Heart left ventricle (tissue), 16 donors: Measurements from ENCODE around the gene IFI30. TPM values are rescaled to one million over a fixed set of nuclear protein-coding genes. Genes with fewer than 3 reads are reported as not detected.
A peak's percentile ranks its signal among the peaks of the same experiment; 100 is the strongest.

ENCODE experiments used
- ATAC-seq, 4 donors: fragments of 200-7000 bp; cut with Tn5 transposase; one replicate each; pipeline ENCODE4 v1.9.1; 2020 to 2022; ENCODE audit warnings: moderate library complexity in 4 of 4, mild to moderate bottlenecking in 3 of 4, moderate number of reproducible peaks in 1 of 4
- DNase-seq, 5 donors: peaks; one replicate each; pipeline ENCODE4 v3.0.0-alpha.2; 2020
- H3K27ac ChIP-seq, 12 donors: fragments of 200-600 bp; sonication (generic) in 4 of 12; one replicate each; pipeline versions ENCODE4 v1.5.0 to v1.8.0; 2016 to 2022; ENCODE audit warnings: mild to moderate bottlenecking in 2 of 12
- H3K27me3 ChIP-seq, 9 donors: fragments of 200-600 bp; sonication (generic) in 2 of 9; one replicate each; pipeline versions ENCODE4 v1.5.1 to v1.8.0; 2016 to 2022; ENCODE audit warnings: mild to moderate bottlenecking in 3 of 9
- H3K36me3 ChIP-seq, 9 donors: fragments of 200-600 bp; sonication (generic) in 2 of 9; one replicate each; pipeline versions ENCODE4 v1.5.0 to v1.8.0; 2018 to 2022; ENCODE audit warnings: mild to moderate bottlenecking in 2 of 9
- H3K4me1 ChIP-seq, 12 donors: fragments of 200-600 bp; sonication (generic) in 4 of 12; one replicate each; pipeline versions ENCODE4 v1.5.0 to v1.8.0; 2016 to 2022; ENCODE audit warnings: mild to moderate bottlenecking in 3 of 12
- H3K4me3 ChIP-seq, 12 donors: fragments of 200-600 bp; sonication (generic) in 4 of 12; one replicate each; pipeline versions ENCODE4 v1.5.0 to v1.8.0; 2017 to 2022; ENCODE audit warnings: mild to moderate bottlenecking in 9 of 12, moderate library complexity in 4 of 12
- H3K9me3 ChIP-seq, 12 donors: fragments of 200-600 bp; sonication (generic) in 4 of 12; one replicate each; pipeline versions ENCODE4 v1.5.0 to v1.8.0; 2016 to 2022; ENCODE audit warnings: mild to moderate bottlenecking in 1 of 12
- CTCF ChIP-seq, 12 donors: fragments of 200-600 bp; sonication (generic) in 4 of 12; IDR thresholded peaks; one replicate each; pipeline versions ENCODE4 v1.5.0 to v1.8.0; 2018 to 2022; ENCODE audit warnings: antibody characterized with exemption in 12 of 12, mild to moderate bottlenecking in 5 of 12
- POLR2A ChIP-seq, 2 donors: fragments of 450-650 bp; IDR thresholded peaks; one replicate each; pipeline ENCODE4 v1.6.1; 2017; ENCODE audit warnings: antibody characterized with exemption in 2 of 2, mild to moderate bottlenecking in 2 of 2, moderate library complexity in 2 of 2
- WGBS, 4 donors: extraction: QIAGEN DNeasy Blood & Tissue Kit in 2 of 4; methylation state at CpG; one replicate each; pipeline versions ENCODE4 v1.1.5 to v1.1.7; 2013 to 2018; 5-methylcytosine and 5-hydroxymethylcytosine counted together
- intact Hi-C, 10 donors: fragments of 100-400 bp; cut with DNase I; formaldehyde crosslinking; loops; one replicate each; pipeline versions ENCODE4 v1.11.1 to v1.14.2; 2022
- polyA plus RNA-seq, 2 donors: library from polyadenylated mRNA; stranded (reverse); fragments of 200-250 nt; gene quantifications; one replicate each; pipeline ENCODE4 v1.2.3, GENCODE V29; 2013
- total RNA-seq, 9 donors: library from RNA; depleted of rRNA in 2 of 9; stranded (reverse); fragments of >200 nt in 2 of 9; fragmentation: NEBNext Ultra II Directional in 3 of 9; extraction: Animal tissue kit (Norgen Biotek cat#: 25700) in 3 of 9; gene quantifications; one replicate each; pipeline versions ENCODE4 v1.1.0 to v1.2.4, GENCODE V29; 2016 to 2023
- donor health status: ischemic (EF 13 %, LVEDD 7.1; RV severe dilation, severe dysfunction).
- donor health status: healthy with polysubstance abuse.
- donor health status: DM: no; HTN: yes; CAD: no.
- donor health status: DM: no; HTN: no; CAD: no.
- donor health status: ischemic (EF 25% LVEDD 6.9; RV normal size, moderate dysfunction).
- donor health status: ischemic (EF 25% LVEDD 5.7; RV mildly dilated, moderate dysfunction).
- donor health status: healthy.
- donor health status: DM: yes; HTN: yes; CAD: no.
- donor health status: ischemic (EF 35%, LVEDD 5.7; RV mildly dilated, moderate dysfunction).
- donor health status: nonischemic (EF 11% LVEDD 7.7; RV severe dilation, severe dysfunction).
- donor health status: DM: yes; HTN: yes; CAD: no.
- donor health status: PGD.
- donor health status: ischemic (EF 29% LVEDD 5.4; RV normal size, mild dysfunction).
- donor health status: nonischemic (EF 23%, LVEDD 6.1; RV moderate dilation, normal function).

IFI30 gene
- total and polyA plus RNA-seq, 11 donors = 8.9 to 455 (median 15.2) TPM

- ATAC-seq = no peak
- Histone ChIP-seq H3K9me3 (no peaks in the 10 kb centered on the region), H3K27me3 (no peaks in the 10 kb centered on the region), H3K27ac (peak overlapping the region in 7 of 12 donors; percentile 20 to 91 (median 85)), H3K4me3 (no peak overlapping the region), H3K36me3 (peaks cover 0 to 11% (median 0%) of the 10 kb centered on the region in 9 donors), H3K4me1 (peaks cover 8 to 56% (median 35%) of the 10 kb centered on the region in 12 donors)
- DNase-seq = peak in 1 of 5 donors; percentile 34
- intact Hi-C loops = loop anchor here in 2 of 10 donors (5.0 to 10.0 kb wide), 2 partner anchors 43 to 151 kb away; partner anchors contain the start of gene ARRDC2 (in 1 of the 2)
- 94 to 96% (median 96%) methylated on average over 13 to 43 of the region's 43 CpGs for WGBS, 4 donors
- TF ChIP-seq POLR2A (IDR thresholded peaks at IDR 0.05) (no peak), CTCF (IDR thresholded peaks at IDR 0.05) (no peak)
These were observed 18.2 kb upstream of the IFI30 start for GRCh38 chr19:18155095-18156087.

- Histone ChIP-seq H3K9me3 (no peaks in the 10 kb centered on the region), H3K4me1 (peaks cover 8 to 64% (median 41%) of the 10 kb centered on the region in 12 donors), H3K36me3 (peaks cover 0 to 11% (median 0%) of the 10 kb centered on the region in 9 donors), H3K27ac (peak overlapping the region; percentile 47 to 91 (median 76)), H3K27me3 (no peaks in the 10 kb centered on the region), H3K4me3 (no peak overlapping the region)
- 93 to 98% (median 95%) methylated on average over 5 to 6 of the region's 6 CpGs for WGBS, 4 donors
- no peak for TF ChIP-seq CTCF (IDR thresholded peaks at IDR 0.05)
- TF ChIP-seq POLR2A (IDR thresholded peaks at IDR 0.05) = no peak
- intact Hi-C loops = loop anchor here in 2 of 10 donors (5.0 to 10.0 kb wide), 2 partner anchors 44 to 151 kb away; partner anchors contain the start of gene ARRDC2 (in 1 of the 2)
- ATAC-seq (no peak), DNase-seq (no peak)
These were observed 17.3 kb upstream of the IFI30 start for GRCh38 chr19:18156268-18156667.

GRCh38 chr19:18156841-18157464 lies 16.7 kb upstream of the IFI30 start:
- no peak for TF ChIP-seq CTCF (IDR thresholded peaks at IDR 0.05)
- TF ChIP-seq POLR2A (IDR thresholded peaks at IDR 0.05) = no peak
- Histone ChIP-seq H3K4me3 (no peak overlapping the region), H3K27me3 (no peaks in the 10 kb centered on the region), H3K36me3 (peaks cover 0 to 13% (median 2%) of the 10 kb centered on the region in 9 donors), H3K27ac (peak overlapping the region; percentile 47 to 91 (median 76)), H3K9me3 (no peaks in the 10 kb centered on the region), H3K4me1 (peaks cover 8 to 64% (median 41%) of the 10 kb centered on the region in 12 donors)
- ATAC-seq = peak; percentile 32 to 62 (median 40)
- intact Hi-C loops = loop anchor here in 2 of 10 donors (1.0 to 10.0 kb wide), 3 partner anchors 35 to 152 kb away; partner anchors contain the start of gene ARRDC2 (in 1 of the 2)
- WGBS, 4 donors = 25 to 32% (median 28%) methylated on average over 18 to 22 of the region's 22 CpGs
- DNase-seq = peak; percentile 91 to 95 (median 93)
